Measurements from ENCODE around the gene ZNF425. TPM values are rescaled to one million over a fixed set of nuclear protein-coding genes. Genes with fewer than 3 reads are reported as not detected.

ZNF425 gene
- total and polyA plus RNA-seq, 4 donors, result 0.25 to 0.98 (median 0.58) TPM

- Histone ChIP-seq H3K4me3 (ENCODE audit: low read depth in 1 of 3, low read length in 3 of 3) (no peak overlapping the region), H3K36me3 (ENCODE audit: control insufficient read depth in 4 of 4, insufficient read depth in 3 of 4, low read depth in 1 of 4, low read length in 3 of 4) (peaks cover 2 to 10% (median 5%) of the 10 kb centered on the region in 4 donors), H3K9ac (ENCODE audit: low read depth in 1 of 2, low read length in 2 of 2) (no peak overlapping the region), H3K9me3 (ENCODE audit: control insufficient read depth in 4 of 4, low read length in 3 of 4) (no peaks in the 10 kb centered on the region), H3K4me1 (ENCODE audit: control insufficient read depth in 4 of 4, insufficient read depth in 4 of 4, low read length in 3 of 4) (no peaks in the 10 kb centered on the region), H3K27ac (ENCODE audit: low read depth in 1 of 2, low read length in 2 of 2) (no peak overlapping the region), H3K27me3 (ENCODE audit: control insufficient read depth in 4 of 4, insufficient read depth in 4 of 4, low read length in 3 of 4) (no peaks in the 10 kb centered on the region)
- DNase-seq (ENCODE audit: low spot score), result no peak
- TF ChIP-seq TAF1 (conservative IDR thresholded peaks at IDR 0.05), result no peak
- TF ChIP-seq HNF4A (conservative IDR thresholded peaks at IDR 0.05), result no peak
- TF ChIP-seq, protein P1, sequence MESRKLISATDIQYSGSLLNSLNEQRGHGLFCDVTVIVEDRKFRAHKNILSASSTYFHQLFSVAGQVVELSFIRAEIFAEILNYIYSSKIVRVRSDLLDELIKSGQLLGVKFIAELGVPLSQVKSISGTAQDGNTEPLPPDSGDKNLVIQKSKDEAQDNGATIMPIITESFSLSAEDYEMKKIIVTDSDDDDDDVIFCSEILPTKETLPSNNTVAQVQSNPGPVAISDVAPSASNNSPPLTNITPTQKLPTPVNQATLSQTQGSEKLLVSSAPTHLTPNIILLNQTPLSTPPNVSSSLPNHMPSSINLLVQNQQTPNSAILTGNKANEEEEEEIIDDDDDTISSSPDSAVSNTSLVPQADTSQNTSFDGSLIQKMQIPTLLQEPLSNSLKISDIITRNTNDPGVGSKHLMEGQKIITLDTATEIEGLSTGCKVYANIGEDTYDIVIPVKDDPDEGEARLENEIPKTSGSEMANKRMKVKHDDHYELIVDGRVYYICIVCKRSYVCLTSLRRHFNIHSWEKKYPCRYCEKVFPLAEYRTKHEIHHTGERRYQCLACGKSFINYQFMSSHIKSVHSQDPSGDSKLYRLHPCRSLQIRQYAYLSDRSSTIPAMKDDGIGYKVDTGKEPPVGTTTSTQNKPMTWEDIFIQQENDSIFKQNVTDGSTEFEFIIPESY (IDR thresholded peaks at IDR 0.05), result no peak
- no peak for TF ChIP-seq RAD21 (IDR thresholded peaks at IDR 0.05)
- TF ChIP-seq EGR1 (IDR thresholded peaks at IDR 0.05; ENCODE audit: low read depth in 2 of 2), result no peak
- TF ChIP-seq GABPA (IDR thresholded peaks at IDR 0.05 in 1 of 2, conservative IDR thresholded peaks at IDR 0.05 in 1 of 2), result no peak
- no peak for TF ChIP-seq FOXA1 (IDR thresholded peaks at IDR 0.05)
- no peak for TF ChIP-seq JUND (IDR thresholded peaks at IDR 0.05)
- no peak for TF ChIP-seq CTCF (IDR thresholded peaks at IDR 0.05; ENCODE audit: low read depth, low read length, missing input control)
- no peak for TF ChIP-seq YY1 (IDR thresholded peaks at IDR 0.05)
- WGBS, result 84% methylated on average over 9 of the region's 9 CpGs
Measured at GRCh38 chr7:149077594-149077993, 48.5 kb downstream of the ZNF425 start.

DNA sequence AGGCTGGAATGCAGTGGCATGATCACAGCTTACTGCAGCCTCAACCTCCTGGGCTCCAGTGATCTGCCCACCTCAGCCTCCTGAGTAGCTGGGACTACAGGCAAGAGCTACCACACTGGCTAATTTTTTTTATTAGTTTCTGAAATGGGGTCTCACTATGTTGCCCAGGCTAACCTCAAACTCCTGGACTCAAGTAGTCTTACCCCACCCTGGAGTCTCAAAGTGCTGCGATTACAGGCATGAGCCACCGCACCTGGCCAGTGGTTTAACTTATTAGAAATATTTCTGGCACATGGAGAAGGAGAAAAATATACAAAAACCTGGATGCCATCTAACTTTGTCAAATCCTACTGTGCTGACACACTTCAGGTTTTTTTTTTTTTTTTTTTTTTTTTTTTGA lies 50.8 kb downstream of the ZNF425 start:
- Histone ChIP-seq H3K9me3 (ENCODE audit: control insufficient read depth in 4 of 4, low read length in 3 of 4) (no peaks in the 10 kb centered on the region), H3K9ac (ENCODE audit: low read depth in 1 of 2, low read length in 2 of 2) (no peak overlapping the region), H3K4me3 (ENCODE audit: low read depth in 1 of 3, low read length in 3 of 3) (no peak overlapping the region), H3K27me3 (ENCODE audit: control insufficient read depth in 4 of 4, insufficient read depth in 4 of 4, low read length in 3 of 4) (no peaks in the 10 kb centered on the region), H3K4me1 (ENCODE audit: control insufficient read depth in 4 of 4, insufficient read depth in 4 of 4, low read length in 3 of 4) (no peaks in the 10 kb centered on the region), H3K27ac (ENCODE audit: low read depth in 1 of 2, low read length in 2 of 2) (no peak overlapping the region), H3K36me3 (ENCODE audit: control insufficient read depth in 4 of 4, insufficient read depth in 3 of 4, low read depth in 1 of 4, low read length in 3 of 4) (peaks cover 3 to 34% (median 19%) of the 10 kb centered on the region in 4 donors)
- no peak for DNase-seq (ENCODE audit: low spot score)
- TF ChIP-seq YY1 (IDR thresholded peaks at IDR 0.05) (no peak), GABPA (IDR thresholded peaks at IDR 0.05 in 1 of 2, conservative IDR thresholded peaks at IDR 0.05 in 1 of 2) (no peak), FOXA2 (IDR thresholded peaks at IDR 0.05) (no peak), ATF3 (IDR thresholded peaks at IDR 0.05) (no peak), MAX (IDR thresholded peaks at IDR 0.05) (no peak), RAD21 (IDR thresholded peaks at IDR 0.05) (no peak), HNF4A (conservative IDR thresholded peaks at IDR 0.05) (no peak), RXRA (IDR thresholded peaks at IDR 0.05) (no peak), HNF4G (IDR thresholded peaks at IDR 0.05) (no peak), NR2F2 (IDR thresholded peaks at IDR 0.05) (no peak), CTCF (IDR thresholded peaks at IDR 0.05; ENCODE audit: low read depth, low read length, missing input control) (no peak), EGR1 (IDR thresholded peaks at IDR 0.05; ENCODE audit: low read depth in 2 of 2) (no peak), TAF1 (conservative IDR thresholded peaks at IDR 0.05) (no peak), JUND (IDR thresholded peaks at IDR 0.05) (no peak), SP1 (IDR thresholded peaks at IDR 0.05) (no peak)
- TF ChIP-seq, protein P2, sequence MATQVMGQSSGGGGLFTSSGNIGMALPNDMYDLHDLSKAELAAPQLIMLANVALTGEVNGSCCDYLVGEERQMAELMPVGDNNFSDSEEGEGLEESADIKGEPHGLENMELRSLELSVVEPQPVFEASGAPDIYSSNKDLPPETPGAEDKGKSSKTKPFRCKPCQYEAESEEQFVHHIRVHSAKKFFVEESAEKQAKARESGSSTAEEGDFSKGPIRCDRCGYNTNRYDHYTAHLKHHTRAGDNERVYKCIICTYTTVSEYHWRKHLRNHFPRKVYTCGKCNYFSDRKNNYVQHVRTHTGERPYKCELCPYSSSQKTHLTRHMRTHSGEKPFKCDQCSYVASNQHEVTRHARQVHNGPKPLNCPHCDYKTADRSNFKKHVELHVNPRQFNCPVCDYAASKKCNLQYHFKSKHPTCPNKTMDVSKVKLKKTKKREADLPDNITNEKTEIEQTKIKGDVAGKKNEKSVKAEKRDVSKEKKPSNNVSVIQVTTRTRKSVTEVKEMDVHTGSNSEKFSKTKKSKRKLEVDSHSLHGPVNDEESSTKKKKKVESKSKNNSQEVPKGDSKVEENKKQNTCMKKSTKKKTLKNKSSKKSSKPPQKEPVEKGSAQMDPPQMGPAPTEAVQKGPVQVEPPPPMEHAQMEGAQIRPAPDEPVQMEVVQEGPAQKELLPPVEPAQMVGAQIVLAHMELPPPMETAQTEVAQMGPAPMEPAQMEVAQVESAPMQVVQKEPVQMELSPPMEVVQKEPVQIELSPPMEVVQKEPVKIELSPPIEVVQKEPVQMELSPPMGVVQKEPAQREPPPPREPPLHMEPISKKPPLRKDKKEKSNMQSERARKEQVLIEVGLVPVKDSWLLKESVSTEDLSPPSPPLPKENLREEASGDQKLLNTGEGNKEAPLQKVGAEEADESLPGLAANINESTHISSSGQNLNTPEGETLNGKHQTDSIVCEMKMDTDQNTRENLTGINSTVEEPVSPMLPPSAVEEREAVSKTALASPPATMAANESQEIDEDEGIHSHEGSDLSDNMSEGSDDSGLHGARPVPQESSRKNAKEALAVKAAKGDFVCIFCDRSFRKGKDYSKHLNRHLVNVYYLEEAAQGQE (IDR thresholded peaks at IDR 0.05), result no peak
- TF ChIP-seq, protein P1 (IDR thresholded peaks at IDR 0.05), result no peak
- 100% methylated on average over 2 of the region's 2 CpGs for WGBS
